ENCODE data around the gene CYTH4. TPM values are rescaled to one million over a fixed set of nuclear protein-coding genes. Genes with fewer than 3 reads are reported as not detected.

The CYTH4 gene
- total RNA-seq, 1 experiment from 2014 or later, result 0.15 TPM

DNA sequence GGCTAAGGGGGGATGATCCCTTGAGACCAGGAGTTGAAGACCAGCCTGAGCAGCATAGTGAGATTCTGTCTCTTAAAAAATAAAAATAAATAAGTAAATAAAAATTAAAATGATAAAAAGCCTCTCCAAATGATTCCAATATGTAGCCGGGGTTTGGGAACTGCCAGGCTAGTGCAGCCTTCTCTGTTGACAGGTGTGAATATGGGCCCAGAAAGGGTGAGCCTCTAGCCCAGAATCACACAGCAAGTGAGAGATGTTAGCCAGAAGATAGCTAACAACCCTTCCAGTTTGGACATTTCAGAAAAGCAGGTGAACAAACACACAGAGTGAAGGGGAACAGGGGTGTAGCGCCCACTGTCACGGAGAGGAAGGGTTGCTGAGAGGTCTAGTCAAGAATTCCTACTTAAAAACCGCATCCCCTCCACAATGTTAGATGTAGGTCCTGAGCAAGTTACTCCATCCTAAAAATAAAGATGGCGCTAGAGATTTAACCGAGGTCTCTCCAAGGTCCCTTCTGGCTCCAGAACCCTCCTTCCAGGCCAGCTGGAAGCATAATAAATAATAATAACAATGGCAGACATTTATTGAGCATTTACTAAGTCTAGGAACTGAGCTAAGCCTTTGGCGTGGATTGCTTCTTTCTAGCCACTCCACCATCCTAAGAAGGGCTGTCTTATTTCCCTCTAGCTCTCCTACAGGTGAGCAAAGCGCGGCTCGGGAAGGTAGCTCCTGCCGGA is 51.6 kb downstream of the CYTH4 start (continued):
- TF ChIP-seq GTF2I (CRISPR knock-in tag; conservative IDR thresholded peaks at IDR 0.05) (no peak), FOXJ3 (CRISPR knock-in tag; IDR thresholded peaks at IDR 0.05; ENCODE audit: borderline replicate concordance) (no peak)

DNA sequence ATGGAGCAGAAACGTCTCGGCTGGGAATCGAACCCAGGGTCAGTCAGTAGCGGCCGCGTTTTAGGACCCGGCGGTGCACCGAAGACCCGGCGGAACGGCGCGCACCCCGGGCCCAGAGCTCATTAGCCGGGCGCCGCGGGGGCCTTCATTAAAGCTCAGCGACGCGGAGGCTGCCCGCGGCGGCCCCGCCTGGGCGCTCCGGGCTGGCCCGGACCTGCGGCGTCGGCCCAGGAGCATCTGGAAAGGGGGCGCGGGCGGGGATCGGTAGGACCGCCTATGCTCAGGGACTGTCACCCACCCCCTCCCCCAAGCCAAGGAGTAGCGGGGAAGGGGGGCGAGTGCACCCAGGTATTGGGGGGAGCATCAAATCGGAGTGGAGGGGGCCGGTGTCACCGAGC is 52.2 kb downstream of the CYTH4 start:
- ATAC-seq, result peak; percentile 6
- Mint-ChIP-seq H3K27me3 (ENCODE audit: low read depth) (peaks cover 26% of the 10 kb centered on the region), H3K4me3 (peak overlapping the region; percentile 74), H3K36me3 (no peaks in the 10 kb centered on the region), H3K27ac (no peak overlapping the region), H3K4me1 (peaks cover 34% of the 10 kb centered on the region), H3K9me3 (no peaks in the 10 kb centered on the region)
- ChIA-PET POLR2A (interaction anchor here (0.7 kb wide), 1 partner anchor 265 kb away, joined by 3 read pairs; no protein-coding TSS in a partner anchor), CTCF (interaction anchor here (0.8 to 2.6 kb wide), 23 partner anchors 10 to 274 kb away, joined by 3 to 22 read pairs (median 4); partner anchors contain the start of gene GGA1)
- TF ChIP-seq ZBTB21 (CRISPR knock-in tag; IDR thresholded peaks at IDR 0.05; ENCODE audit: borderline replicate concordance) (no peak), ZNF396 (CRISPR knock-in tag; IDR thresholded peaks at IDR 0.05; ENCODE audit: borderline replicate concordance) (no peak), HMGA2 (CRISPR knock-in tag; IDR thresholded peaks at IDR 0.05) (no peak), FOXJ3 (CRISPR knock-in tag; IDR thresholded peaks at IDR 0.05; ENCODE audit: borderline replicate concordance) (no peak), CREB1 (CRISPR knock-in tag; IDR thresholded peaks at IDR 0.05) (no peak), ZNF138 (CRISPR knock-in tag; conservative IDR thresholded peaks at IDR 0.05) (no peak), FOXK1 (CRISPR knock-in tag; IDR thresholded peaks at IDR 0.05) (no peak), ZNF671 (CRISPR knock-in tag; IDR thresholded peaks at IDR 0.05) (no peak), ETV6 (CRISPR knock-in tag; IDR thresholded peaks at IDR 0.05) (no peak), ZNF423 (CRISPR knock-in tag; IDR thresholded peaks at IDR 0.05) (peak; percentile 82)
- TF ChIP-seq, protein P1, sequence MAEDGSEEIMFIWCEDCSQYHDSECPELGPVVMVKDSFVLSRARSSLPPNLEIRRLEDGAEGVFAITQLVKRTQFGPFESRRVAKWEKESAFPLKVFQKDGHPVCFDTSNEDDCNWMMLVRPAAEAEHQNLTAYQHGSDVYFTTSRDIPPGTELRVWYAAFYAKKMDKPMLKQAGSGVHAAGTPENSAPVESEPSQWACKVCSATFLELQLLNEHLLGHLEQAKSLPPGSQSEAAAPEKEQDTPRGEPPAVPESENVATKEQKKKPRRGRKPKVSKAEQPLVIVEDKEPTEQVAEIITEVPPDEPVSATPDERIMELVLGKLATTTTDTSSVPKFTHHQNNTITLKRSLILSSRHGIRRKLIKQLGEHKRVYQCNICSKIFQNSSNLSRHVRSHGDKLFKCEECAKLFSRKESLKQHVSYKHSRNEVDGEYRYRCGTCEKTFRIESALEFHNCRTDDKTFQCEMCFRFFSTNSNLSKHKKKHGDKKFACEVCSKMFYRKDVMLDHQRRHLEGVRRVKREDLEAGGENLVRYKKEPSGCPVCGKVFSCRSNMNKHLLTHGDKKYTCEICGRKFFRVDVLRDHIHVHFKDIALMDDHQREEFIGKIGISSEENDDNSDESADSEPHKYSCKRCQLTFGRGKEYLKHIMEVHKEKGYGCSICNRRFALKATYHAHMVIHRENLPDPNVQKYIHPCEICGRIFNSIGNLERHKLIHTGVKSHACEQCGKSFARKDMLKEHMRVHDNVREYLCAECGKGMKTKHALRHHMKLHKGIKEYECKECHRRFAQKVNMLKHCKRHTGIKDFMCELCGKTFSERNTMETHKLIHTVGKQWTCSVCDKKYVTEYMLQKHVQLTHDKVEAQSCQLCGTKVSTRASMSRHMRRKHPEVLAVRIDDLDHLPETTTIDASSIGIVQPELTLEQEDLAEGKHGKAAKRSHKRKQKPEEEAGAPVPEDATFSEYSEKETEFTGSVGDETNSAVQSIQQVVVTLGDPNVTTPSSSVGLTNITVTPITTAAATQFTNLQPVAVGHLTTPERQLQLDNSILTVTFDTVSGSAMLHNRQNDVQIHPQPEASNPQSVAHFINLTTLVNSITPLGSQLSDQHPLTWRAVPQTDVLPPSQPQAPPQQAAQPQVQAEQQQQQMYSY (CRISPR knock-in tag; IDR thresholded peaks at IDR 0.05), result peak; percentile 33; the same call in 1 of the 2 replicates
- TF ChIP-seq, protein P2, sequence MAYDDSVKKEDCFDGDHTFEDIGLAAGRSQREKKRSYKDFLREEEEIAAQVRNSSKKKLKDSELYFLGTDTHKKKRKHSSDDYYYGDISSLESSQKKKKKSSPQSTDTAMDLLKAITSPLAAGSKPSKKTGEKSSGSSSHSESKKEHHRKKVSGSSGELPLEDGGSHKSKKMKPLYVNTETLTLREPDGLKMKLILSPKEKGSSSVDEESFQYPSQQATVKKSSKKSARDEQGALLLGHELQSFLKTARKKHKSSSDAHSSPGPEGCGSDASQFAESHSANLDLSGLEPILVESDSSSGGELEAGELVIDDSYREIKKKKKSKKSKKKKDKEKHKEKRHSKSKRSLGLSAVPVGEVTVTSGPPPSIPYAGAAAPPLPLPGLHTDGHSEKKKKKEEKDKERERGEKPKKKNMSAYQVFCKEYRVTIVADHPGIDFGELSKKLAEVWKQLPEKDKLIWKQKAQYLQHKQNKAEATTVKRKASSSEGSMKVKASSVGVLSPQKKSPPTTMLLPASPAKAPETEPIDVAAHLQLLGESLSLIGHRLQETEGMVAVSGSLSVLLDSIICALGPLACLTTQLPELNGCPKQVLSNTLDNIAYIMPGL (CRISPR knock-in tag; IDR thresholded peaks at IDR 0.05), result 0 out of 2 replicates have a peak, but pooled peaks have one; percentile 41
- TF ChIP-seq, protein P3, sequence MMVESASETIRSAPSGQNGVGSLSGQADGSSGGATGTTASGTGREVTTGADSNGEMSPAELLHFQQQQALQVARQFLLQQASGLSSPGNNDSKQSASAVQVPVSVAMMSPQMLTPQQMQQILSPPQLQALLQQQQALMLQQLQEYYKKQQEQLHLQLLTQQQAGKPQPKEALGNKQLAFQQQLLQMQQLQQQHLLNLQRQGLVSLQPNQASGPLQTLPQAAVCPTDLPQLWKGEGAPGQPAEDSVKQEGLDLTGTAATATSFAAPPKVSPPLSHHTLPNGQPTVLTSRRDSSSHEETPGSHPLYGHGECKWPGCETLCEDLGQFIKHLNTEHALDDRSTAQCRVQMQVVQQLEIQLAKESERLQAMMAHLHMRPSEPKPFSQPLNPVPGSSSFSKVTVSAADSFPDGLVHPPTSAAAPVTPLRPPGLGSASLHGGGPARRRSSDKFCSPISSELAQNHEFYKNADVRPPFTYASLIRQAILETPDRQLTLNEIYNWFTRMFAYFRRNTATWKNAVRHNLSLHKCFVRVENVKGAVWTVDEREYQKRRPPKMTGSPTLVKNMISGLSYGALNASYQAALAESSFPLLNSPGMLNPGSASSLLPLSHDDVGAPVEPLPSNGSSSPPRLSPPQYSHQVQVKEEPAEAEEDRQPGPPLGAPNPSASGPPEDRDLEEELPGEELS (CRISPR knock-in tag; IDR thresholded peaks at IDR 0.05), result no peak
- peak; percentile 48 for DNase-seq (ENCODE audit: low spot score)
